ENCODE measurements around the gene IFNA7.
"Not testable (repeated sequence)": the region's sequence is repeated elsewhere in the genome, so short reads cannot be mapped to it uniquely, and the experiment has no call there.

The IFNA7 gene

DNA sequence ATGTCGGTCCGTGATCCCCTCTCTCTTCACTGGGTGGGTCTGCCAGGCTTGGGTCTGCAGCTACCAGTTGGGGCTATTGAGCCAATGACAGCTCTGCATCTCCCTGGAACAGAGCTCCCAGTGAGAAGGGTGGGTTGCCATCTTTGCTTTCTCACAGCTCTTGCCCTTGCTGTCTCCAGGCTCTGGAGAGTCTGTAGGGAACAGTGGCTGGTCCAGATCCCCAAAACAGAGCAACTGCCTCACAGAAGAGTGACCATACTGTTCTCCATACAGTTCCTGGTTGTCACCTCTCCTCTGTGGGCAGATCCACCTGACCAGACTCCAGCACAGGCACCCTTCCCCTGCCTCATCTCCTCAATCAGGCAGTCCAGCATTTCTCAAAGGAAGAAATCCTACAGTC, 31.3 kb upstream of the IFNA7 start:
- TF ChIP-seq, protein P1, sequence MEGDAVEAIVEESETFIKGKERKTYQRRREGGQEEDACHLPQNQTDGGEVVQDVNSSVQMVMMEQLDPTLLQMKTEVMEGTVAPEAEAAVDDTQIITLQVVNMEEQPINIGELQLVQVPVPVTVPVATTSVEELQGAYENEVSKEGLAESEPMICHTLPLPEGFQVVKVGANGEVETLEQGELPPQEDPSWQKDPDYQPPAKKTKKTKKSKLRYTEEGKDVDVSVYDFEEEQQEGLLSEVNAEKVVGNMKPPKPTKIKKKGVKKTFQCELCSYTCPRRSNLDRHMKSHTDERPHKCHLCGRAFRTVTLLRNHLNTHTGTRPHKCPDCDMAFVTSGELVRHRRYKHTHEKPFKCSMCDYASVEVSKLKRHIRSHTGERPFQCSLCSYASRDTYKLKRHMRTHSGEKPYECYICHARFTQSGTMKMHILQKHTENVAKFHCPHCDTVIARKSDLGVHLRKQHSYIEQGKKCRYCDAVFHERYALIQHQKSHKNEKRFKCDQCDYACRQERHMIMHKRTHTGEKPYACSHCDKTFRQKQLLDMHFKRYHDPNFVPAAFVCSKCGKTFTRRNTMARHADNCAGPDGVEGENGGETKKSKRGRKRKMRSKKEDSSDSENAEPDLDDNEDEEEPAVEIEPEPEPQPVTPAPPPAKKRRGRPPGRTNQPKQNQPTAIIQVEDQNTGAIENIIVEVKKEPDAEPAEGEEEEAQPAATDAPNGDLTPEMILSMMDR (conservative IDR thresholded peaks at IDR 0.05) = no peak
- no peak overlapping the region for H3K27ac ChIP-seq

DNA sequence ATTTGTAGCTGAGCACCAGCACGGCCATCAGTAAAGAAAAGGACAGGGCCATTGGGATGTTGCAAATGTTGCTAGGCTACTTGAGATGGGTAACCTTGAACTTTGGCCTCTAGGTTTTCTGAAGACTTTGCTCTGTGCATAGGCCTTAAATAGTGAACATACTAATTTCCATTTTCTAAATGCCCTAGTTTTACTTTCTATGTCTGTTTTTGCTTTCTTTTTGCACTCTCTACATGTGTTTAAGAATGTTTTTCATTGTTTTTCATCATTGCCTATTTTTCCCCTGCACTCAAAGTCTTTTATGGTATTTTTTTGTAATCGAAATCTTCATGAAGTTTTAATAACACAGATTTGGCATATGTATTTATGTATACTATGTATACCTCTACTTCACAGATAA, 26.1 kb upstream of the IFNA7 start, which contains the start of gene IFNA17:
TSS of gene IFNA17 (minus strand) at position 101 of the 400 bp plus-strand sequence. CDS start at position 52, 49 bp downstream.
- H3K27ac ChIP-seq = no peak within 1 kb of the TSS
- TF ChIP-seq, protein P1 (conservative IDR thresholded peaks at IDR 0.05) = no peak

DNA sequence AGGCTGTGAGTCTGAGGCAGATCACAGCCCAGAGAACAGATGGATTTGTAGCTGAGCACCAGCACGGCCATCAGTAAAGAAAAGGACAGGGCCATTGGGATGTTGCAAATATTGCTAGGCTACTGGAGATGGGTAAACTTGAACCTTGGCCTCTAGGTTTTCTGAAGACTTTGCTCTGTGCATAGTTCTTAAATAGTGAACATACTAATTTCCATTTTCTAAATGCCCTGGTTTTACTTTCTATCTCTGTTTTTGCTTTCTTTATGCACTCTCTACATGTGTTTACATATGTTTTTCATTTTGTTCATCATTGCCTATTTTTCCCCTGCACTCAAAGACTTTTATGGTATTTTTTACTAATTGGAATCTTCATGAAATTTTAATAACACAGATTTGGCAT, 15.2 kb upstream of the IFNA7 start, which contains the start of gene IFNA16:
TSS of gene IFNA16 (minus strand) at position 101 of the 400 bp plus-strand sequence. CDS start at position 95, 6 bp downstream.
- not testable (repeated sequence) for H3K27ac ChIP-seq

DNA sequence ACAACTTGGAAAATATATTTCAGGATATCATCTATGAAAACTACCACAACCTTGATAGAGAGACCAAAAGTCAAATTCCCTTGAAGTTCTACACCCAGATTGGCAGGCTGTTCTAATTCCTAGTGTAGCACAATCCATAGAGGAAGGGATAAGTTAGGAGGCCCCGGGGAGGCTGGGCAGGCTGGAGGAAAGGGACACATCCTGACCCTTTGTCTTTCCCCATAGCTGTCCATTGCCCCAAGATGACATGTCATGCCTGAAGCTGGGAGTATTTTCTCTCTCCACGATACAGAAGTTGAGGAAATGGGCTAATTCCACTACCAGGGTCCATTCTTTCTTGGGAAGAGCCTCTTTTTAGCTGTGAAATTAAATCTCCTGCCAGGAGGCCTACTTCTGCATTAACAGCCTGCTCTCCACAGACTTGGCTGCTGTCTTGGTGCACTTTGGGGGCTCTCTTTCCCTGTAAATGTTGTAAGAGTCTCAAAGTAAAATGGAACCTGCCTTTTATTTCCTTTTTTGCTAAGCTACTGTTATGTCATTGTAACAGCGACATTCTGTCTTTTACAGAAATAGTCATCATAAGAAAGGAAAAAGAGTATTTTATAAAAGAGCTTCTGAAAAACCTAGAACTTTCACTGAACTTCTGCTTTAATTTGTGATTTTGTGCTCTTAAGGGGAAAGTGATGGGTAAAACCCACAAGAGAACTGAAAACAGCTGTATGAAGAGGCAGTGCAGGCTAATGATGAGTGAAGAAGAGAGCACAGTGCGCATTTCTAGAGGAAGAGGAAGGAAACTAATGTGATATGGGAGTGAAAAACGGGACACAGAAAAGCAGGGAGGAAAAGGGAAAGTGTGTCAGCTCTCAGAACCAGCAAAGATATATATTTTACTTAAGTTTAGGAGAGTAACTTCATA, 11.7 kb upstream of the IFNA7 start:
- TF ChIP-seq, protein P1 (conservative IDR thresholded peaks at IDR 0.05) = peak; percentile 12; the same call in 1 of the 2 replicates
- H3K27ac ChIP-seq = not testable (repeated sequence)

DNA sequence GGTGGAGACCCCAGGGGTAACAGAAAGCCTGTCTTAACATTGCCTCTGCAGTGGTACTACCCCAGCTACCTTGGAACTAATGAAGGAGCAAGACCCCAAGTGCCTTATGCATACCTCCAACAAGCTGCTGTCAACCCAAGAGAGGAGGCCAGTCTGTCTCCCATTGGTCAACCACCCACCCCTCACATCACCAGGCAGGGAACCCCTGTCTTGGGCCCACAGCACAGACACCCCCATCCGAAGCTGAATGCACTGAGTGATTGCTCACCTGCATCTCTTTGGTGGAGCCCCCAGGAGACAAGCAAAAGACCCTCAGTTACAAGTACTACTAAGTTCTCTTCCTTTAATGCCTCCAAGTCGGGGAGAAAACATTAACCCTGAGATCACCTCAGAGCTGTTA, 10.2 kb upstream of the IFNA7 start:
- H3K27ac ChIP-seq = not testable (repeated sequence)

DNA sequence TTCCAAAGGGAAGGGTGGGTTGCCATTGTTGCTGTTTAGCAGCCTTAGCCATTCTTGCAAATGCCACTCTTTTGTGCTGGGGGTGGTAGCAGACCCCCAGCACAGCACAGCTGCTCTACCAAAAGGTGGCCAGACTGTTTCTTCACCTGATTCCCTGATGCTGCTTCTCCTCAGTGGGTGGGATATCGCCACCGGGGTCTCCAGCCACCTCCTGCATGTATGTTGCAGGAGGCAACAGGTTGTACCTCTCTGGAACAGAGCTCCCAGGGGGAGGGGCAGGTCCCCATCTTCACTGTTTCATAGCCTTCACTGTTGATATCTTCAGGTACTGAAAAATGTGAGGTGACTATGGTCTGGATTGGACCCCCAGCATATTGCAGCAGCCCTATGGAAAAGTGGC, 8.8 kb upstream of the IFNA7 start:
- not testable (repeated sequence) for H3K27ac ChIP-seq

DNA sequence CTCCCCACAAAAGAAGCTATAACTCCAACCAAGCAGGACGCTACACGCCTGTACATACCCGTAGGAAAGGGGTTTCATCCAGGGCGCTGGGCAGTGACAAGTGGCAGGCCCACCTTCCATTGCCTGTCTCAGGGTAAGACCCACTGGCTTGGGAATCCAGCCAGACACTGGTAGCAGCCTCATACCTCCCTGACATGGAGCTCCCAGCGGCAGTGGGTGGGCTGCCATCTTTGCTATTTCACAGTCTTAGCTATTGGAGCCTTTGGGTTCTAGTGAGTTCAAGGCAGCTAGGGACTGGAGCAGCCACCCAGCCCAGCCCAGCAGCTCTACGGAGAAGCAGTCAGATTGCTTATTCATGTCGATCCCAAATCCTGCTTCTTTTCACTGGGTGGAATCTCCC, 8.3 kb upstream of the IFNA7 start:
- no peak overlapping the region for H3K27ac ChIP-seq
- TF ChIP-seq, protein P1 (conservative IDR thresholded peaks at IDR 0.05) = no peak

DNA sequence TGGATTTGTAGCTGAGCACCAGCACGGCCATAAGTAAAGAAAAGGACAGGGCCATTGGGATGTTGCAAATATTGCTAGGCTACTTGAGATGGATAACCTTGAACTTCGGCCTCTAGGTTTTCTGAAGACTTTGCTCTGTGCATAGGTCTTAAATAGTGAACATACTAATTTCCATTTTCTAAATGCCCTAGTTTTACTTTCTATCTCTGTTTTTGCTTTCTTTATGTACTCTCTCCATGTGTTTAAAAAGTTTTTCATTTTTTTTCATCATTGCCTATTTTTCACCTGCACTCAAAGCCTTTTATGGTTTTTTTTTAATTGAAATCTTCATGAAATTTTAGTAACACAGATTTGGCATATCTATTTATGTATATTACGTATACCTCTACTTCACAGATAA, 5.0 kb upstream of the IFNA7 start, which contains the start of gene IFNA10:
TSS of gene IFNA10 (minus strand) at position 101 of the 400 bp plus-strand sequence. CDS start at position 55, 46 bp downstream.
- not testable (repeated sequence) for H3K27ac ChIP-seq

DNA sequence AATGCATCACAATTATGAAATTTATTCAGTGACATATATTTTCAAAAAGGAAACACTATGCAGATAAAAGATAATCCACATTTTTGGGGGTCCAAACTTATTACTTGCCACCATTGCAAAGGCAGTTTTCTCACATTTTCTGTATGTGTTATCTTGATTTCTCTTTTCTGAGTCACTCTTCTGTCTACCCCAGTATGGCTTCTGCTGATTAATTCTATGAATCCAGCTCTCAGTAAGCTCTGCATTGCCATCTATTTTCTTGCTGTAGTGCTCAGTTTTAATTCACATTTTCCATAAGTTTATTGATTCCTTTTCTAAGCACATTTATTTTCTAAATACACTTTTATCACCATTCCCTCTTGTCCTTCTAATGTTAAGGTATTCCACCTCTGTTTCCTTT, 3.2 kb upstream of the IFNA7 start:
- TF ChIP-seq, protein P1 (conservative IDR thresholded peaks at IDR 0.05) = no peak
- H3K27ac ChIP-seq = no peak overlapping the region
